SU-DHL-6 (cell line): Measurements from ENCODE around the gene MXD4.

Experiments used
- EZH2phosphoT487 ChIP-seq: fragments of 200-600 bp; sonication (generic), shearing (Covaris generic); conservative IDR thresholded peaks from 2 replicates; pipeline ENCODE4 v1.6.1; 2018; ENCODE audit warnings: mild to moderate bottlenecking, antibody characterized with exemption, low read length, moderate library complexity, mixed read lengths
- TF ChIP-seq, protein P1 (sequence below): fragments of 200-600 bp; sonication (generic); IDR thresholded peaks from one replicate; pipeline ENCODE4 v1.5.1; 2017; ENCODE audit warnings: antibody characterized with exemption, mild to moderate bottlenecking, low read length, moderate library complexity; ENCODE audit not compliant: insufficient read depth, poor library complexity, severe bottlenecking

GRCh38 chr4:2263926-2264321 lies 2.0 kb upstream of the MXD4 start:
- TF ChIP-seq, protein P1, sequence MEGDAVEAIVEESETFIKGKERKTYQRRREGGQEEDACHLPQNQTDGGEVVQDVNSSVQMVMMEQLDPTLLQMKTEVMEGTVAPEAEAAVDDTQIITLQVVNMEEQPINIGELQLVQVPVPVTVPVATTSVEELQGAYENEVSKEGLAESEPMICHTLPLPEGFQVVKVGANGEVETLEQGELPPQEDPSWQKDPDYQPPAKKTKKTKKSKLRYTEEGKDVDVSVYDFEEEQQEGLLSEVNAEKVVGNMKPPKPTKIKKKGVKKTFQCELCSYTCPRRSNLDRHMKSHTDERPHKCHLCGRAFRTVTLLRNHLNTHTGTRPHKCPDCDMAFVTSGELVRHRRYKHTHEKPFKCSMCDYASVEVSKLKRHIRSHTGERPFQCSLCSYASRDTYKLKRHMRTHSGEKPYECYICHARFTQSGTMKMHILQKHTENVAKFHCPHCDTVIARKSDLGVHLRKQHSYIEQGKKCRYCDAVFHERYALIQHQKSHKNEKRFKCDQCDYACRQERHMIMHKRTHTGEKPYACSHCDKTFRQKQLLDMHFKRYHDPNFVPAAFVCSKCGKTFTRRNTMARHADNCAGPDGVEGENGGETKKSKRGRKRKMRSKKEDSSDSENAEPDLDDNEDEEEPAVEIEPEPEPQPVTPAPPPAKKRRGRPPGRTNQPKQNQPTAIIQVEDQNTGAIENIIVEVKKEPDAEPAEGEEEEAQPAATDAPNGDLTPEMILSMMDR = no peak
- TF ChIP-seq EZH2phosphoT487 = no peak
